Measurements from ENCODE around the gene WDR45B. TPM values are rescaled to one million over a fixed set of nuclear protein-coding genes. Genes with fewer than 3 reads are reported as not detected.

The WDR45B gene
- total RNA-seq, 1 experiment from 2014 or later, result 110 TPM

GRCh38 chr17:82684228-82684841 lies 36.1 kb upstream of the WDR45B start:
- H4K8ac ChIP-seq (replicated peaks; ENCODE audit: insufficient read length, low read depth, low read length), result no peak overlapping the region
- H2BK12ac ChIP-seq (ENCODE audit: insufficient read length, low read depth, low read length), result no peak overlapping the region
- H4K5ac ChIP-seq (ENCODE audit: insufficient read length, low read depth, low read length), result no peak overlapping the region
- Mint-ChIP-seq H3K27me3 (ENCODE audit: low read depth) (no peaks in the 10 kb centered on the region; the same call in none of the 2 replicates), H3K36me3 (ENCODE audit: insufficient read depth in 1 of 3, low read depth in 3 of 3) (peaks cover 0 to 3% (median 0%) of the 10 kb centered on the region in 3 experiments; a peak in 2 of 7 replicates), H3K27ac (peak overlapping the region in 1 of 3 experiments; percentile 65; a peak in 1 of 7 replicates), H3K4me1 (no peaks in the 10 kb centered on the region), H3K9me3 (peaks cover 10 to 12% of the 10 kb centered on the region in 2 experiments), H3K4me3 (no peak overlapping the region)
- no peak for DNase-seq
- H3K56ac ChIP-seq (ENCODE audit: insufficient read length, low read depth, low read length), result no peak overlapping the region
- no peak overlapping the region for H3K9ac ChIP-seq (ENCODE audit: extremely low read depth, insufficient read length, low read length)
- H3K14ac ChIP-seq (ENCODE audit: insufficient read depth, low read length), result no peak overlapping the region
- H3T11ph ChIP-seq (ENCODE audit: low read length), result no peak overlapping the region
- no peaks in the 10 kb centered on the region for H3K27me3 ChIP-seq (ENCODE audit: insufficient read depth, low read length)
- no peak overlapping the region for H2AK5ac ChIP-seq (ENCODE audit: insufficient read length, low read length)
- no peak overlapping the region for H4K91ac ChIP-seq (ENCODE audit: insufficient read length, low read depth, low read length)
- H3K79me2 ChIP-seq (ENCODE audit: insufficient read depth, low read length), result no peaks in the 10 kb centered on the region; the same call in 1 of the 2 replicates
- H3K4ac ChIP-seq (ENCODE audit: low read depth, low read length), result no peak overlapping the region
- no peaks in the 10 kb centered on the region for H3K79me1 ChIP-seq (ENCODE audit: insufficient read depth, low read depth, low read length, poor library complexity, severe bottlenecking)
- no peaks in the 10 kb centered on the region for H3K9me3 ChIP-seq (ENCODE audit: control insufficient read depth, low read depth, low read length)
- no peak overlapping the region for H3K27ac ChIP-seq (ENCODE audit: insufficient read length, low read depth, low read length)
- H3K18ac ChIP-seq (ENCODE audit: insufficient read length, low read depth, low read length), result no peak overlapping the region
- H2BK15ac ChIP-seq (ENCODE audit: low read depth, low read length), result no peak overlapping the region
- no peaks in the 10 kb centered on the region for H3K23me2 ChIP-seq (ENCODE audit: insufficient read length, low read depth, low read length, poor library complexity, severe bottlenecking)
- TF ChIP-seq CTCF (conservative IDR thresholded peaks at IDR 0.05), result no peak
- H3K4me2 ChIP-seq (ENCODE audit: insufficient read depth, insufficient read length, low read length), result no peak overlapping the region
- no peaks in the 10 kb centered on the region for H3K4me1 ChIP-seq (ENCODE audit: insufficient read depth, low read length)
- no peak overlapping the region for H3K23ac ChIP-seq (ENCODE audit: insufficient read length, low read depth, low read length)
- no peak overlapping the region for H2AFZ ChIP-seq (ENCODE audit: low read length)
- no peaks in the 10 kb centered on the region for H4K20me1 ChIP-seq (ENCODE audit: control insufficient read depth, insufficient read depth, insufficient read length)
- no peak overlapping the region for H2BK5ac ChIP-seq (ENCODE audit: insufficient read length, low read length)
- no CpG with 5 or more reads among the region's 13 CpGs for WGBS (ENCODE audit: extremely low coverage, insufficient read length, low lambda C conversion rate)
- H2BK20ac ChIP-seq (ENCODE audit: low read depth, low read length, poor library complexity, severe bottlenecking), result no peak overlapping the region
- no peak overlapping the region for H2BK120ac ChIP-seq (ENCODE audit: low read depth, low read length, poor library complexity, severe bottlenecking)
